Breast epithelium (tissue), 4 donors: ENCODE measurements around the gene MPEG1. TPM values are rescaled to one million over a fixed set of nuclear protein-coding genes. Genes with fewer than 3 reads are reported as not detected.

Source experiments
- DNase-seq, 2 donors: peaks; one replicate each; pipeline ENCODE4 v3.0.0-alpha.2; 2019; ENCODE audit warnings: low spot score in 2 of 2
- H3K27ac ChIP-seq, 2 donors: fragments of 200-600 bp; sonication (generic) in 1 of 2; one replicate each; pipeline ENCODE4 v1.5.1; 2016 to 2019; ENCODE audit warnings: mild to moderate bottlenecking in 1 of 2
- H3K27me3 ChIP-seq, 2 donors: fragments of 200-600 bp; sonication (generic) in 1 of 2; one replicate each; pipeline versions ENCODE4 v1.5.1 to v1.6.0; 2017 to 2019; ENCODE audit warnings: control low read depth in 1 of 2, mild to moderate bottlenecking in 1 of 2
- H3K36me3 ChIP-seq: fragments of 200-600 bp; one replicate; pipeline ENCODE4 v1.5.1; 2019
- H3K4me1 ChIP-seq, 2 donors: fragments of 200-600 bp; sonication (generic); one replicate each; pipeline ENCODE4 v1.5.1; 2016 to 2019; ENCODE audit warnings: control low read depth in 1 of 2
- H3K4me3 ChIP-seq, 3 donors: fragments of 200-600 bp; sonication (generic); 1 replicate in 2 of 3; 2 replicates in 1 of 3; pipeline ENCODE4 v1.5.1; 2016 to 2019; ENCODE audit warnings: mild to moderate bottlenecking in 3 of 3, moderate library complexity in 2 of 3
- H3K9me3 ChIP-seq, 2 donors: fragments of 200-600 bp; sonication (generic) in 1 of 2; one replicate each; pipeline ENCODE4 v1.5.1; 2016 to 2019; ENCODE audit warnings: control low read depth in 1 of 2
- CTCF ChIP-seq, 3 donors: fragments of 450-650 bp; IDR thresholded peaks; one replicate each; pipeline ENCODE4 v1.5.1; 2016 to 2017; ENCODE audit warnings: antibody characterized with exemption in 3 of 3, mild to moderate bottlenecking in 3 of 3, moderate library complexity in 3 of 3
- POLR2A ChIP-seq: fragments of 450-650 bp; IDR thresholded peaks from one replicate; pipeline ENCODE4 v1.6.1; 2016; ENCODE audit warnings: antibody characterized with exemption, mild to moderate bottlenecking, moderate library complexity
- POLR2AphosphoS5 ChIP-seq, 3 donors: sonication (generic); formaldehyde crosslinking; IDR thresholded peaks; one replicate each; pipeline ENCODE4 v1.6.1; 2017; ENCODE audit warnings: antibody characterized with exemption in 3 of 3
- intact Hi-C: fragments of 100-400 bp; cut with DNase I; formaldehyde crosslinking; loops from one replicate; pipeline ENCODE4 v1.15.1; 2023; ENCODE audit warnings: low total_unique reads
- total RNA-seq, 3 donors: library from RNA; depleted of rRNA; stranded (reverse); fragments of >200 nt; gene quantifications; one replicate each; pipeline ENCODE4 v1.1.0, GENCODE V29; 2016

MPEG1 gene
- total RNA-seq, 3 donors from 2014 or later, result 2.6 to 65.4 (median 13.2) TPM

- intact Hi-C loops, result no loop called here
- DNase-seq, result no peak
- H3K4me3 ChIP-seq, result no peak overlapping the region
- no peaks in the 10 kb centered on the region for H3K36me3 ChIP-seq
- H3K27me3 ChIP-seq, result no peaks in the 10 kb centered on the region
- H3K9me3 ChIP-seq, result peaks cover 0 to 7% of the 10 kb centered on the region in 2 donors
- H3K4me1 ChIP-seq, result peaks cover 0 to 6% of the 10 kb centered on the region in 2 donors
- TF ChIP-seq POLR2A, result no peak
- no peak for TF ChIP-seq POLR2AphosphoS5 (IDR thresholded peaks at IDR 0.05)
- TF ChIP-seq CTCF (IDR thresholded peaks at IDR 0.05), result peak in 1 of 3 donors; percentile 27
- H3K27ac ChIP-seq, result peak overlapping the region in 1 of 2 donors; percentile 52
These were observed 30.1 kb downstream of the MPEG1 start for GRCh38 chr11:59182457-59183151.

- Histone ChIP-seq H3K4me1 (peaks cover 0 to 6% of the 10 kb centered on the region in 2 donors), H3K27ac (peak overlapping the region in 1 of 2 donors; percentile 52), H3K27me3 (no peaks in the 10 kb centered on the region), H3K36me3 (no peaks in the 10 kb centered on the region), H3K4me3 (no peak overlapping the region), H3K9me3 (peaks cover 0 to 7% of the 10 kb centered on the region in 2 donors)
- no peak for DNase-seq
- TF ChIP-seq CTCF (IDR thresholded peaks at IDR 0.05), result no peak
- TF ChIP-seq POLR2A, result no peak
- intact Hi-C loops, result no loop called here
These were observed 30.8 kb downstream of the MPEG1 start for GRCh38 chr11:59181746-59182456.

- Histone ChIP-seq H3K36me3 (no peaks in the 10 kb centered on the region), H3K9me3 (peaks cover 0 to 7% of the 10 kb centered on the region in 2 donors), H3K27me3 (no peaks in the 10 kb centered on the region), H3K4me3 (no peak overlapping the region), H3K4me1 (peaks cover 0 to 4% of the 10 kb centered on the region in 2 donors), H3K27ac (peak overlapping the region in 1 of 2 donors; percentile 52)
- DNase-seq, result no peak
- intact Hi-C loops, result no loop called here
- TF ChIP-seq CTCF (IDR thresholded peaks at IDR 0.05) (no peak), POLR2A (no peak), POLR2AphosphoS5 (IDR thresholded peaks at IDR 0.05) (no peak)
These were observed 31.8 kb downstream of the MPEG1 start for GRCh38 chr11:59180907-59181306.

GRCh38 chr11:59180168-59180776, 32.5 kb downstream of the MPEG1 start:
- no peak for TF ChIP-seq CTCF (IDR thresholded peaks at IDR 0.05)
- no peak for TF ChIP-seq POLR2AphosphoS5 (IDR thresholded peaks at IDR 0.05)
- no peak for TF ChIP-seq POLR2A
- DNase-seq, result no peak
- Histone ChIP-seq H3K4me3 (no peak overlapping the region), H3K36me3 (no peaks in the 10 kb centered on the region), H3K27ac (peak overlapping the region in 1 of 2 donors; percentile 10), H3K9me3 (peaks cover 0 to 7% of the 10 kb centered on the region in 2 donors), H3K27me3 (no peaks in the 10 kb centered on the region), H3K4me1 (peaks cover 0 to 4% of the 10 kb centered on the region in 2 donors)
- intact Hi-C loops, result no loop called here
